H1 (cell line): ENCODE results near the gene OTOS. TPM values are rescaled to one million over a fixed set of nuclear protein-coding genes. Genes with fewer than 3 reads are reported as not detected.

Source experiments
- NRF1 ChIP-seq: IDR thresholded peaks from 2 replicates; pipeline ENCODE4 v1.6.1; 2011; ENCODE audit warnings: mild to moderate bottlenecking, low read depth, low read length, improper control_type of control experiment
- SIX5 ChIP-seq: IDR thresholded peaks from 2 replicates; pipeline ENCODE4 v1.6.1; 2011; ENCODE audit warnings: mild to moderate bottlenecking, low read depth, low read length
- polyA plus RNA-seq, 7 experiments: library from polyadenylated mRNA; depleted of rRNA in 3 of 7; stranded (reverse) in 5 of 7; unstranded in 2 of 7; fragments of >200 nt in 5 of 7; fragments of 200-250 nt in 2 of 7; gene quantifications; 1 replicate in 5 of 7; 2 replicates in 1 of 7; 4 replicates in 1 of 7; pipeline versions ENCODE4 v1.2.1 to v1.2.3, GENCODE V29; 2011 to 2013; ENCODE audit warnings: missing spikeins in 2 of 7, mixed read lengths in 2 of 7
- total RNA-seq: library from RNA; stranded (reverse); fragmentation: NEBNext Ultra II Directional; extraction: Animal tissue kit (Norgen Biotek cat#: 25700); gene quantifications from 2 replicates; pipeline ENCODE4 v1.2.1, GENCODE V29; 2021

Gene OTOS
- total and polyA plus RNA-seq, 2 of the 8 experiments (the other 6 are each of a cell fraction or from before 2014, with no cell fraction given) = 0.17 TPM; not detected in 1

DNA sequence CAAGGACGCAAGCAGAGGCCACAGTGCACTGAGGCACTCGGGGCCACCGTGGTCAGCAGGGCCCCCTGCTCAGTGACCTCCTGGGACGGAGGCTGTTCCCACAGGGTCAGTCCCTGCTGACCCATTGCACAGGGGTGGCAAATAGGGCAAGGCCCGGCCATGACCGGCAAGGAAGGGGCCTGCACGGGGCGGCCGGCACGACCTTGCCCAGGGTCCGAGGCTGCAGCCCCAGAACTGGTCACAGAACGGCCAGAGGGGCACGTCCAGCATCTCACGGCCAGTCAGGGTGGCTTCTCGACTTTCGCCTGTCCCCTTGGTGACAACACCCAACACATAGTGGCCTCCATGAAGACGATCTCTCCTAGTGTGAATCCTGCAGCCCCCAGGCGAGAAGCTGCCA, 27.6 kb upstream of the OTOS start (continued):
- TF ChIP-seq SIX5 (no peak), NRF1 (no peak)
